ENCODE results near the gene HPDL.
"Not testable (repeated sequence)": the region's sequence is repeated elsewhere in the genome, so short reads cannot be mapped to it uniquely, and the experiment has no call there.

- TF ChIP-seq EZH2 (IDR thresholded peaks at IDR 0.05; ENCODE audit: borderline replicate concordance); CTCF (IDR thresholded peaks at IDR 0.05; ENCODE audit: poor library complexity): not testable (repeated sequence)
These were observed 41.8 kb upstream of the HPDL start for GRCh38 chr1:45284858-45285257.

All from hepatocyte (in vitro differentiated cells).